Psoas muscle (tissue), 8 donors: Measurements from ENCODE around the gene AIMP2. TPM values are rescaled to one million over a fixed set of nuclear protein-coding genes. Genes with fewer than 3 reads are reported as not detected.

ENCODE experiments used
- ATAC-seq, 4 donors: fragments of 200-7000 bp; cut with Tn5 transposase; one replicate each; pipeline ENCODE4 v1.9.1; 2020; ENCODE audit warnings: moderate library complexity in 3 of 4, mild to moderate bottlenecking in 2 of 4
- DNase-seq, 2 donors: peaks; one replicate each; pipeline ENCODE4 v3.0.0-alpha.2; 2020
- H3K27ac ChIP-seq: fragments of 200-600 bp; one replicate; pipeline ENCODE4 v1.8.0; 2022
- H3K27me3 ChIP-seq, 3 donors: fragments of 200-600 bp in 1 of 3; one replicate each; pipeline versions ENCODE4 v1.6.1 to v1.8.0; 2013 to 2022; ENCODE audit warnings: low read length in 2 of 3, mild to moderate bottlenecking in 2 of 3, moderate library complexity in 1 of 3; ENCODE audit not compliant: insufficient read depth in 3 of 3
- H3K36me3 ChIP-seq, 2 donors: fragments of 200-600 bp in 1 of 2; one replicate each; pipeline versions ENCODE4 v1.6.1 to v1.8.0; 2013 to 2022; ENCODE audit warnings: low read depth in 1 of 2, mild to moderate bottlenecking in 1 of 2, moderate library complexity in 1 of 2; ENCODE audit not compliant: insufficient read depth in 1 of 2
- H3K4me1 ChIP-seq: fragments of 200-600 bp; one replicate; pipeline ENCODE4 v1.8.0; 2022
- H3K4me3 ChIP-seq: fragments of 200-600 bp; one replicate; pipeline ENCODE4 v1.8.0; 2022; ENCODE audit warnings: mild to moderate bottlenecking
- H3K9me3 ChIP-seq: fragments of 200-600 bp; one replicate; pipeline ENCODE4 v1.8.0; 2022
- WGBS, 3 donors: extraction: QIAGEN DNeasy Blood & Tissue Kit; methylation state at CpG; one replicate each; pipeline versions ENCODE4 v1.1.6 to v1.1.7; 2013; 5-methylcytosine and 5-hydroxymethylcytosine counted together
- intact Hi-C, 2 donors: fragments of 100-400 bp; cut with DNase I; formaldehyde crosslinking; loops; one replicate each; pipeline versions ENCODE4 v1.11.0 to v1.14.2; 2022
- polyA plus RNA-seq, 3 donors: library from polyadenylated mRNA; stranded (reverse); fragments of 200-250 nt; gene quantifications; one replicate each; pipeline ENCODE4 v1.2.3, GENCODE V29; 2013
- total RNA-seq, 4 donors: library from RNA; stranded (reverse); fragmentation: NEBNext Ultra II Directional in 2 of 4; extraction: Animal tissue kit (Norgen Biotek cat#: 25700) in 2 of 4; gene quantifications; one replicate each; pipeline versions ENCODE4 v1.2.1 to v1.2.4, GENCODE V29; 2021 to 2023
- TF ChIP-seq, protein P1 (sequence below): fragments of 200-600 bp; IDR thresholded peaks from one replicate; pipeline ENCODE4 v1.8.0; 2022; ENCODE audit warnings: antibody characterized with exemption
- donor health status: healthy with polysubstance abuse.
- donor health status: DM: no; HTN: no; CAD: no; lungs with moderate emphysema.
- donor health status: Bipolar disorder and iron deficiency.
- donor health status: healthy.
- donor health status: DM: yes; HTN: yes; CAD: no.
- donor health status: DM: no; HTN: no; CAD: no.
- donor health status: DM: no; HTN: no; CAD: no.
- donor health status: DM: yes; HTN: yes; CAD: no.

Gene AIMP2
- total and polyA plus RNA-seq, 7 donors: 78.9 to 184 (median 127) TPM

DNA sequence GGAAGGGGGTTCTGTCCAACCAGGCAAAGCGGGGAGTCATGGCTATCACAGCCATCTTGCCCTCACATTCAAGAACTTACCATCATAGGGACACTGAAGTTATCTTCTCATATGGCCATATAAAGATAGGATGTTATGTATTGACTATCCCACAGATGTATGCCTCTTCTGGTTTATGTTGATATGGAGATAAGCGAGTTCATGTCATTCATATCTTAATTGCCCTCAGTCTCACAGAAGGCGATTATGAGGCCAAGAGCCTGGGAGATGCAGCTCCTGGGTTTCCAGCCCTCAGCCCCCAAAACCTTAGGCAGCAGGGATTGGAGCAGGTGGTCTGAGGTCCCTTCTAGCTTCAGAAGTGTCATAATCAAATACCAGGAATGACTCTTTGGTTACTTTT lies 13.6 kb downstream of the AIMP2 start:
- no peak for ATAC-seq
- Histone ChIP-seq H3K4me3 (no peak overlapping the region), H3K27ac (no peak overlapping the region), H3K36me3 (peaks cover 16 to 100% of the 10 kb centered on the region in 2 donors), H3K4me1 (peaks cover 8% of the 10 kb centered on the region), H3K9me3 (no peaks in the 10 kb centered on the region), H3K27me3 (no peaks in the 10 kb centered on the region)
- TF ChIP-seq, protein P1, sequence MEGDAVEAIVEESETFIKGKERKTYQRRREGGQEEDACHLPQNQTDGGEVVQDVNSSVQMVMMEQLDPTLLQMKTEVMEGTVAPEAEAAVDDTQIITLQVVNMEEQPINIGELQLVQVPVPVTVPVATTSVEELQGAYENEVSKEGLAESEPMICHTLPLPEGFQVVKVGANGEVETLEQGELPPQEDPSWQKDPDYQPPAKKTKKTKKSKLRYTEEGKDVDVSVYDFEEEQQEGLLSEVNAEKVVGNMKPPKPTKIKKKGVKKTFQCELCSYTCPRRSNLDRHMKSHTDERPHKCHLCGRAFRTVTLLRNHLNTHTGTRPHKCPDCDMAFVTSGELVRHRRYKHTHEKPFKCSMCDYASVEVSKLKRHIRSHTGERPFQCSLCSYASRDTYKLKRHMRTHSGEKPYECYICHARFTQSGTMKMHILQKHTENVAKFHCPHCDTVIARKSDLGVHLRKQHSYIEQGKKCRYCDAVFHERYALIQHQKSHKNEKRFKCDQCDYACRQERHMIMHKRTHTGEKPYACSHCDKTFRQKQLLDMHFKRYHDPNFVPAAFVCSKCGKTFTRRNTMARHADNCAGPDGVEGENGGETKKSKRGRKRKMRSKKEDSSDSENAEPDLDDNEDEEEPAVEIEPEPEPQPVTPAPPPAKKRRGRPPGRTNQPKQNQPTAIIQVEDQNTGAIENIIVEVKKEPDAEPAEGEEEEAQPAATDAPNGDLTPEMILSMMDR: no peak
- intact Hi-C loops: no loop called here
- 93 to 95% (median 95%) methylated on average over 3 of the region's 3 CpGs for WGBS, 3 donors
- no peak for DNase-seq

DNA sequence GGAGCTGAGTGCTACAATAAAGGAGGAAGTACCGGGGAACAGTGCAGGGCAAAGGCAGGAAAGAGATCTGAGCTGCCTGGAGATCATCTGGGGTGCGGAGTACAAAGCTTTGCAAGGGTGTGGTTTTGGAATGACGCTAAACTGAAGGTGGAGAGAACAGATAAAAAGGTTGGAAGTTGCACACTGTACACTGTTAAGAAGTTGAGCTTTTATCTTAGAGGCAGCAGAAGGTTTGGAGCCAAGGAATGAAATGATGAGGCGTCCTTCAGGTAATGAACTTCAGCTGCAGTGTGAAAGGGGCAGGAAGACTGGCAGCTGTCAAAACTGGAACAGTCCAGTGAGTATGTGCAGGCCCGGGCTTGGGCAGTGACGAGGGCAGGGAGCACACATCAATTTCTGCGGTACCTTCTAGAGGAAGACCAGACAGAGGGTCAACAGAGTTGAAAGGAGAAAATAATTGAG lies 14.9 kb downstream of the AIMP2 start:
- no peak for ATAC-seq
- Histone ChIP-seq H3K27ac (no peak overlapping the region), H3K27me3 (no peaks in the 10 kb centered on the region), H3K4me3 (no peak overlapping the region), H3K4me1 (peaks cover 8% of the 10 kb centered on the region), H3K9me3 (no peaks in the 10 kb centered on the region), H3K36me3 (peaks cover 14 to 100% of the 10 kb centered on the region in 2 donors)
- intact Hi-C loops: no loop called here
- TF ChIP-seq, protein P1: no peak
- no peak for DNase-seq
- WGBS, 3 donors: 85 to 92% (median 92%) methylated on average over 7 of the region's 7 CpGs

DNA sequence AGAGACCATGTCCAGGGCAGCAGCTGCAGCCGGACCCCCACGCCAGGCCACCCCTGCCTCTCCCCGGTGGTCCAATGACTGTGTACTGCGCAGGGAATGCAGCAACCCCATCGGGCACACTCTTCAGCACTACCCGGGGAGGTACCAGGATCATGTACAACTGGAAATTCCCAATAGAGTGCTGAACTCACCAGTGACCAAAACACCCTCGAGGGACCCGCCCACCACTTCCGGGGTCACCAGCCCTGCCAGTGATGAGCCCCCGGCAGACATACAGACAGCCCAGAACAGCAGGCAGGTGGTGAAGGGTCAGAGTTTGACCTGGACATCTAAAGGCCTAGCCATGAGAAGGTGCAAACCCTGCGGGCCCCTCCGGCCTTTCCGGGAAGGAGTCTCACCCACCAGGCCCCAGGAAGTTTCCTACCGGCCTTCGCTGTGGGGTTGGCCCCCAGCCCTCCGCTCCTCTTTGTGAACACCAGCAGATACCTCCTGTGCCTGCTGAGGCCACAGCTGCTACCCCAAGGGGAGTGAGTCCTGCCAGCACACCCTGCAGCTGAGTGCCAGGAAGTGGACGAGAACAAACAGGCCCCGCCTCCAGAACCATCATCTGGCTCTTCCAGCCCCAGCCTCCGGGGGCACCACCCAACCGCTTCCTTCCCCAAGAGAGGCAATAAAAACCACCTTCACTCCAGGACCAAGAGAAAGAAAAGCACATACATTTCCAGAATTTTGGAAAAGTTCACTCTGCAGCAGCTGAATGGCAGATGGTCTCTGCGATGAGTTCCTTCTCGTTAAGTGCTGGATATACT lies 17.1 kb downstream of the AIMP2 start:
- DNase-seq (peak; percentile 78 to 91), ATAC-seq (peak; percentile 88 to 97 (median 96))
- Histone ChIP-seq H3K36me3 (peaks cover 9 to 89% of the 10 kb centered on the region in 2 donors), H3K4me1 (peaks cover 8% of the 10 kb centered on the region), H3K27me3 (no peaks in the 10 kb centered on the region), H3K4me3 (peak overlapping the region; percentile 44), H3K9me3 (no peaks in the 10 kb centered on the region), H3K27ac (peak overlapping the region; percentile 73)
- WGBS, 3 donors: 49 to 76% (median 66%) methylated on average over 22 of the region's 22 CpGs
- TF ChIP-seq, protein P1: no peak
- intact Hi-C loops: no loop called here

DNA sequence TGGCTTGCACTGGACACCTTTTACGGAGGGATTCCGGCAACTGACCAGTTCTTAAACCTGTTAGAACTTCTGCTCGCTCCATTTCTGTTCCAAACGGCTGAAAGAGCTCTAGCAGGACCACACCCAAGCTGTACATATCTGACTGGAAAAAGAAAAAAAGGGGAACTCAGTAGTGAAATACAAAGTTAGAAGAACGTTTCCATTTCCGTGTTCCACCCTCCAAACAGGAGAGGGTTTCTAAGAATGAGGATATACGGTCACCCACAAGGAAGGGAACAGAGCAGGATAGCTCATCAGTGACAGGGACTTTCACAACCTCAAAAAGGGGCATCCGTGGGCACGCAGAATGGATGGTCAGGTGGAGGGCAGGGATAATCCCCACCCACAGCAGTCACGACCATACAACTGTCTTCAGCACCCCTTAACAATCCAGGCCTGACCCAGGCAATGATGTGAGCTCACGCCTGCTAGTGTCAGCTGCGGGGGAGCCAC lies 17.8 kb downstream of the AIMP2 start:
- H3K4me3 ChIP-seq: peak overlapping the region; percentile 44
- intact Hi-C loops: no loop called here
- no peaks in the 10 kb centered on the region for H3K27me3 ChIP-seq
- peaks cover 9 to 82% of the 10 kb centered on the region in 2 donors for H3K36me3 ChIP-seq
- H3K4me1 ChIP-seq: peaks cover 8% of the 10 kb centered on the region
- ATAC-seq: peak in 1 of 4 donors; percentile 3
- TF ChIP-seq, protein P1: no peak
- no peak for DNase-seq
- WGBS, 3 donors: 66 to 82% (median 73%) methylated on average over 12 of the region's 12 CpGs
- peak overlapping the region; percentile 73 for H3K27ac ChIP-seq
- H3K9me3 ChIP-seq: no peaks in the 10 kb centered on the region
